ENCODE data around the gene MDM2. TPM values are rescaled to one million over a fixed set of nuclear protein-coding genes. Genes with fewer than 3 reads are reported as not detected.
"Not testable (repeated sequence)": the region's sequence is repeated elsewhere in the genome, so short reads cannot be mapped to it uniquely, and the experiment has no call there.

Gene MDM2
- total RNA-seq, 2 donors from 2014 or later = 191 to 225 TPM

DNA sequence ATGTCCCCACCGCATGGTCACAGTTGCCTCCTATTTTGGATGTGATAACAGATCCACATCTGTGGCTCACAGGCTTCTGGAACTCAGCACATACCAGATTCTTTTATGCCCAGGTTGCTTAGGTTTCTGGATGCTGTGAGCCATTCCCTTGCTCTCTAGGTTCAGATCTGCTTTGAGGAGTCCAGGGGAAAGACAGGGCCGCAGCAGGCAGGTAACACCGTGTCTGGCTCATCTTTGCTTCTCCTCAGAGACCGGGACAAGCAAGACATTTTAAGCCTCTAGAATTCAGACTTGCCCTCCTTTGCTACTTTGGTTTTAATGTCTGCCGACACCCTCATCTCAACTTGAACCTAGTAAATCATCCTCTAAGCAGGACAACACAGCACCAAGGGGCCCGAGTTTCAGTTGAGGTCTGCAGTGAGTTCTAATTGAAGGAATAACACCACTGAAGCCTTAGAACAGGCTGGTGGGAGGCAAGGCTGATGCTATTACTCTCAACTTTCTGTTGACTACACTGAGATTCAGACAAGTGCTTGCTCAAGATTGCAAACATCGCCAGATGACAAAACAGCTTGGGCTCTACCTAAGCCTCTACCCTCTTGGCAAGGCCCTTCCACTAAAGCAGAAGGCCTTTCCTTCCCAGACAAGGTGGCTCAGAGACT, 55.3 kb downstream of the MDM2 start:
- Mint-ChIP-seq H3K27me3 (ENCODE audit: low read depth) (no peaks in the 10 kb centered on the region), H3K4me1 (ENCODE audit: low read depth) (peaks cover 7% of the 10 kb centered on the region), H3K9me3 (no peaks in the 10 kb centered on the region), H3K27ac (no peak overlapping the region), H3K4me3 (no peak overlapping the region), H3K36me3 (ENCODE audit: insufficient read depth in 2 of 2) (no peaks in the 10 kb centered on the region)
- DNase-seq (no peak), ATAC-seq (replicated peaks in 1 of 2) (no peak)

GRCh38 chr12:68863886-68864454, 56.0 kb downstream of the MDM2 start:
- not testable (repeated sequence) for H3K27me3 Mint-ChIP-seq (ENCODE audit: low read depth); H3K27ac Mint-ChIP-seq; H3K4me1 Mint-ChIP-seq (ENCODE audit: low read depth); H3K9me3 Mint-ChIP-seq; H3K4me3 Mint-ChIP-seq; H3K36me3 Mint-ChIP-seq (ENCODE audit: insufficient read depth in 2 of 2); ATAC-seq (replicated peaks in 1 of 2)
- peak in 1 of 2 donors; percentile 19 for DNase-seq

DNA sequence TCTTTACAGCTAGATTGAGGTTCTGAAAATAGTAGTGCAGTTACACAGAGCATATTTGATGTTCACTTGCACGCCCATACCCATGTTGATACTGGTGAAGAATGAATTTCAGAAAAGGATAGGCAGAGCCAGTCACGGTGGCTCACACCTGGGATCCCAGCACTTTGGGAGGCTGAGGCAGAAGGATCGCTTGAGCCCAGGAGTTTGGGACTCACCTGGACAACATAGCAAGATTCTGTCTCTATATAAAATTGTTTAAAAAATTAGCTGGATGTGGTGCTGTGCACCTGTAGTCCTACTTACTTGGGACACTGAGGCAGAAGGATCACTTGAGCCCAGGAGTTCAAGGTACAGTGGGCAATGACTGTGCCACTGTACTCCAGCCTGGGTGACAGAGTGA, 56.6 kb downstream of the MDM2 start:
- Mint-ChIP-seq H3K36me3 (ENCODE audit: insufficient read depth in 2 of 2) (no peaks in the 10 kb centered on the region), H3K4me1 (ENCODE audit: low read depth) (peaks cover 7% of the 10 kb centered on the region), H3K4me3 (no peak overlapping the region), H3K9me3 (no peaks in the 10 kb centered on the region), H3K27ac (no peak overlapping the region), H3K27me3 (ENCODE audit: low read depth) (no peaks in the 10 kb centered on the region)
- ATAC-seq (replicated peaks in 1 of 2) = no peak
- DNase-seq = no peak

DNA sequence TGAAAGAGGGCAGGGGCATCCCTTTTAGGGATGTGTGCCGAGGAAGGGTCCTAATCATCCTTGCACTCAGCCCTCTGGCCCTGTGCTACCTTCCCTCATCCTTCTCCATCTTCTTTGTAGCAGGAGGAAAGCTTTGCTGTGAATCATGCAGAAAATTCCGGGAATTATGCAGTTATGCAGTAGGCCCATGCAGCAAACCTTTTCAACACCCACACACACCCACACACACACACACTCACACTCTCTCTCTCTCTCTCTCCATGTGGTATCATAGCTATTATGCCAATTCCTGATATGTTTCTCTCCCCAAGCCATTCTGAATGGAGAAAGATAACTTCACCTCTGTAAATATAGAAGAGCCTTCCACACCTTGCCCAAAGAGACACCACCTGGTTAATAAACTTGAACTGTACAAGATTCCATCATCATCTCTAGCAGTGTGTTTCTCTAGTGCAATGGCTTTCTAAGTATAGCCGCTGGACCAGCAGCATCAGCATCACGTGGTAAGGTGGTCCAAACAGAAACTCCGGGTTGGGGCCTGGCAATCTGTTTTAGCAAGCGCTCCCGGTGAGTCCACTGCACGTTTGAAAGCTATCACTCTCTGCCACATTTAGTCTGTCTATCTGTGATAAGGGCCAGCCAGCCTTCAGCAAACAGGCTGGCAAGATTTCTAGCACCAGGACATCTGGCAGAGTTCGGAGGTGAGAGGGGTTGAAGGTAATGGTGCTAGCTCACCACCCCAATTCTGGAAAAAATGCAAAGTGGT, 57.6 kb downstream of the MDM2 start:
- ATAC-seq (replicated peaks in 1 of 2) (no peak), DNase-seq (no peak)
- Mint-ChIP-seq H3K36me3 (ENCODE audit: insufficient read depth in 2 of 2) (no peaks in the 10 kb centered on the region), H3K9me3 (no peaks in the 10 kb centered on the region), H3K4me1 (ENCODE audit: low read depth) (peaks cover 7% of the 10 kb centered on the region), H3K27me3 (ENCODE audit: low read depth) (no peaks in the 10 kb centered on the region), H3K4me3 (no peak overlapping the region), H3K27ac (no peak overlapping the region)

DNA sequence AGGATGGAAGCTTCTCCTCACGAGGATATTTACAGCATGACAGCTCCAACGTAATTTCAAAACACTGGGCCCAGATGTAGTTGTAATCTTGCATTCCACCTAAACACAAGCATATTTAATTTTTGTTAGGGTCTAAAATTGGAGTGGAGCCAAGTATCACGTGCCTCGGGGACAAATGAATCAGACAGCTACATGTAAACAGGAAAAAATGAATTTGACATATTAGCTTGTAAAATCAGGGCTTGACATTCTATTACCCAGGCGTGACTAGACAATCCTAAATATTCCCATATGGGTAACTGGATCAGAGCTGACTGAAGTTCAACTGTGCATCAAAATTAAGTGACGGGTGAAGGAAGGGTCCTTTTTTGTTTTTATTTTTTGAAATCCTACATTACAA, 59.0 kb downstream of the MDM2 start:
- DNase-seq = no peak
- Mint-ChIP-seq H3K9me3 (no peaks in the 10 kb centered on the region), H3K4me3 (no peak overlapping the region), H3K27me3 (ENCODE audit: low read depth) (no peaks in the 10 kb centered on the region), H3K27ac (no peak overlapping the region), H3K36me3 (ENCODE audit: insufficient read depth in 2 of 2) (no peaks in the 10 kb centered on the region), H3K4me1 (ENCODE audit: low read depth) (peaks cover 7% of the 10 kb centered on the region)
- no peak for ATAC-seq (replicated peaks in 1 of 2)

GRCh38 chr12:68867606-68868005, 59.6 kb downstream of the MDM2 start:
- Mint-ChIP-seq H3K4me1 (ENCODE audit: low read depth) (peaks cover 7% of the 10 kb centered on the region), H3K27ac (no peak overlapping the region), H3K4me3 (no peak overlapping the region), H3K9me3 (no peaks in the 10 kb centered on the region), H3K27me3 (ENCODE audit: low read depth) (no peaks in the 10 kb centered on the region), H3K36me3 (ENCODE audit: insufficient read depth in 2 of 2) (no peaks in the 10 kb centered on the region)
- ATAC-seq (replicated peaks in 1 of 2) = no peak
- DNase-seq = no peak

DNA sequence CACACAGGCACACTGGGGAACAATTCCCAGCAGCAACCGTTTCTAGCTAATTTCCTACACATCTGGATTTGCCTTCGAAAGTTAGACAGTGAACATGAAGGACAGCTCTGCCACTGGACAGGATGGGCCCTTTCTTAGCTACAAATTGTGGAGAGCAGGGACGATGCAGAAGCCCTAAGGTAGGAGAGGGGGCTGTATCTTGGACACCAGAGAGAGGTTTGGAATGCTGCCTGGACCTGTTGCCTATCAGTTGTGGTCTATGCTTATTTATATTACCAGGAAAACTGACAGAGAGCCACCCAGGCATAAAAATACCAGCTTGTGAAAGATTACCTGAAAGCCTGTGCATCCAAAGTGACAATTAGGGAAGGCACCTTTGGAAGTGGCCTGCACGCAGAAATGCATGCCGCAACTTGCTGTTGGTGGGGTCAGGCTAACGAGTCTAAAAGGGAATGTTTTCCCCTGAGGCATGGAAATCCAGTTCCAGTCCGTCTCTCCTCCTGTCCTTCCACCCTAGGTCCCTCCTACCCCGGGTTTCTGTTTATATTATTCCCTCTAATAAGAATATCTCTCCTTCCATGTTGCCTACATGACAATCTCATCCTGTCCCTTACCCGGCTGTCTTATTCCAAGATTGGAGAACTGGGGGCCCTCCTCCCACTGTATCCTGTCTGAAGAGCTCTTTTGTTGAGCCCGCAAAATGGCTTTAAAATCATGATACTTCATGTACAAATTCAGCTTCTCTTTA, 60.2 kb downstream of the MDM2 start:
- ATAC-seq (replicated peaks in 1 of 2) (no peak), DNase-seq (no peak)
- H3K27me3 Mint-ChIP-seq (ENCODE audit: low read depth) = no peaks in the 10 kb centered on the region

GRCh38 chr12:68870011-68870410, 62.0 kb downstream of the MDM2 start:
- Mint-ChIP-seq H3K9me3 (no peaks in the 10 kb centered on the region), H3K4me3 (no peak overlapping the region), H3K4me1 (ENCODE audit: low read depth) (peaks cover 7% of the 10 kb centered on the region), H3K27ac (no peak overlapping the region), H3K36me3 (ENCODE audit: insufficient read depth in 2 of 2) (no peaks in the 10 kb centered on the region), H3K27me3 (ENCODE audit: low read depth) (no peaks in the 10 kb centered on the region)
- DNase-seq (no peak), ATAC-seq (replicated peaks in 1 of 2) (no peak)

More for the DNA sequence above, 60.2 kb downstream of the MDM2 start:
- H3K36me3 Mint-ChIP-seq (ENCODE audit: insufficient read depth in 2 of 2) = no peaks in the 10 kb centered on the region
- H3K4me1 Mint-ChIP-seq (ENCODE audit: low read depth) = peaks cover 7% of the 10 kb centered on the region
- H3K9me3 Mint-ChIP-seq = no peaks in the 10 kb centered on the region
- no peak overlapping the region for H3K27ac Mint-ChIP-seq
- no peak overlapping the region for H3K4me3 Mint-ChIP-seq

DNA sequence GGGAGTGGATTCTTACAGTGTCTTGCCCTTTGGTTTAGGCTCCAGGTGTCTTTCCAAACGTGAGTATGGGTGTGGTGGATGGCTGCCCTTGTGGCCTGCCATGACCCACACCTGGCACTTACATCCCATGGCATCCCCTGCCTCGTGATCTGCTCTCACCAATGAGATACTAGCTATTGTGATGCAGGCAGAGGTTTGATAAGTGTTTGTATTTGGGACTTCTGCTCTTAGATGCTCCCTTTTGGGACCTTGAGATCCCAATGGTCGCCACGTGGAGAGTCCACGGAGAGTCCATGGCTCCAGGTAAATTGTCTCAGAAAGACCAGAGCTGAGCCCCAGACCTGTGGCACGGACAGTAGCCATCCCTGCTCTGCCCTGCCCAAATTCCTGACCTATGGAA, 62.5 kb downstream of the MDM2 start:
- H3K36me3 Mint-ChIP-seq (ENCODE audit: insufficient read depth in 2 of 2) = no peaks in the 10 kb centered on the region
- H3K27ac Mint-ChIP-seq = no peak overlapping the region
- no peak for ATAC-seq (replicated peaks in 1 of 2)
- H3K4me3 Mint-ChIP-seq = no peak overlapping the region
- peaks cover 4% of the 10 kb centered on the region for H3K4me1 Mint-ChIP-seq (ENCODE audit: low read depth)
- no peak for DNase-seq
- H3K9me3 Mint-ChIP-seq = no peaks in the 10 kb centered on the region
- H3K27me3 Mint-ChIP-seq (ENCODE audit: low read depth) = no peaks in the 10 kb centered on the region

- Mint-ChIP-seq H3K9me3 (no peaks in the 10 kb centered on the region), H3K27me3 (ENCODE audit: low read depth) (no peaks in the 10 kb centered on the region), H3K36me3 (ENCODE audit: insufficient read depth in 2 of 2) (no peaks in the 10 kb centered on the region), H3K27ac (no peak overlapping the region), H3K4me3 (no peak overlapping the region), H3K4me1 (ENCODE audit: low read depth) (no peaks in the 10 kb centered on the region)
- DNase-seq = no peak
- no peak for ATAC-seq (replicated peaks in 1 of 2)
These were observed 63.4 kb downstream of the MDM2 start for GRCh38 chr12:68871396-68871795.

DNA sequence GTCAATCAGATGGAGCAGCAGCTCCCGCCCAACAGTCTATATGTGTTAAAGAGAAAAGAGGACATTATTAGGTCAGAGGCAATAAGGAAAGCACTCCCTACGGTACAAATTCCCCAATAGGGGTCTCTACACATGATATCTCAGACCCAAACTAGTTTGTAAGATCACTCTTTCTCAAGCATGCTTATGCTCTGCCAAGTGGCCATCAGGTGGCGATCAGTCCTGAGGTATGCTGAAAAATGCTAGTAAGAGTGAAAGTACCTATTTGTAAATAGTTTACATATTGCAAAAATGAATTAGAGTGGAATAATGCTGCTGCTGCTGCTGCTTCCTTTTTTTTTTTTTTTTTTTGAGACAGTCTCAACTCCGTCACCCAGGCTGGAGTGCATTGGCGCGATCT, 63.9 kb downstream of the MDM2 start:
- Mint-ChIP-seq H3K4me3 (no peak overlapping the region), H3K4me1 (ENCODE audit: low read depth) (no peaks in the 10 kb centered on the region), H3K9me3 (no peaks in the 10 kb centered on the region), H3K36me3 (ENCODE audit: insufficient read depth in 2 of 2) (no peaks in the 10 kb centered on the region), H3K27me3 (ENCODE audit: low read depth) (no peaks in the 10 kb centered on the region), H3K27ac (no peak overlapping the region)
- ATAC-seq (replicated peaks in 1 of 2) (peak in 1 of 2 donors; percentile 52), DNase-seq (peak in 1 of 2 donors; percentile 15)

- Mint-ChIP-seq H3K27ac (no peak overlapping the region), H3K4me3 (no peak overlapping the region), H3K4me1 (ENCODE audit: low read depth) (no peaks in the 10 kb centered on the region), H3K27me3 (ENCODE audit: low read depth) (no peaks in the 10 kb centered on the region), H3K36me3 (ENCODE audit: insufficient read depth in 2 of 2) (no peaks in the 10 kb centered on the region), H3K9me3 (no peaks in the 10 kb centered on the region)
- ATAC-seq (replicated peaks in 1 of 2) (no peak), DNase-seq (no peak)
These were observed 65.3 kb downstream of the MDM2 start for GRCh38 chr12:68873316-68873715.

GRCh38 chr12:68876461-68876860, 68.5 kb downstream of the MDM2 start:
- Mint-ChIP-seq H3K27me3 (ENCODE audit: low read depth) (no peaks in the 10 kb centered on the region), H3K27ac (no peak overlapping the region), H3K36me3 (ENCODE audit: insufficient read depth in 2 of 2) (peaks cover 0 to 6% of the 10 kb centered on the region in 2 donors)

More at GRCh38 chr12:68876461-68876860, 68.5 kb downstream of the MDM2 start:
- ATAC-seq (replicated peaks in 1 of 2) = no peak
- no peaks in the 10 kb centered on the region for H3K4me1 Mint-ChIP-seq (ENCODE audit: low read depth)
- no peaks in the 10 kb centered on the region for H3K9me3 Mint-ChIP-seq
- no peak for DNase-seq
- no peak overlapping the region for H3K4me3 Mint-ChIP-seq

All from activated T-cell treated with anti-CD3 and anti-CD28 coated beads, Interleukin-2, amount 50 U/mL, for 72 hours (primary cell).